HTR-8/SVneo (cell line): Measurements from ENCODE around the gene PLA2G7.
"Not testable (repeated sequence)": the region's sequence is repeated elsewhere in the genome, so short reads cannot be mapped to it uniquely, and the experiment has no call there.

Experiments
- DNase-seq: peaks from one replicate; pipeline ENCODE4 v3.0.0; 2011; ENCODE audit warnings: low spot score, mixed read lengths; ENCODE audit not compliant: insufficient read length
- FAIRE-seq: peaks from 2 replicates; lab custom pipeline; 2011; peaks lifted over from hg19 to GRCh38; lab: Jason Lieb, UNC

The PLA2G7 gene

DNA sequence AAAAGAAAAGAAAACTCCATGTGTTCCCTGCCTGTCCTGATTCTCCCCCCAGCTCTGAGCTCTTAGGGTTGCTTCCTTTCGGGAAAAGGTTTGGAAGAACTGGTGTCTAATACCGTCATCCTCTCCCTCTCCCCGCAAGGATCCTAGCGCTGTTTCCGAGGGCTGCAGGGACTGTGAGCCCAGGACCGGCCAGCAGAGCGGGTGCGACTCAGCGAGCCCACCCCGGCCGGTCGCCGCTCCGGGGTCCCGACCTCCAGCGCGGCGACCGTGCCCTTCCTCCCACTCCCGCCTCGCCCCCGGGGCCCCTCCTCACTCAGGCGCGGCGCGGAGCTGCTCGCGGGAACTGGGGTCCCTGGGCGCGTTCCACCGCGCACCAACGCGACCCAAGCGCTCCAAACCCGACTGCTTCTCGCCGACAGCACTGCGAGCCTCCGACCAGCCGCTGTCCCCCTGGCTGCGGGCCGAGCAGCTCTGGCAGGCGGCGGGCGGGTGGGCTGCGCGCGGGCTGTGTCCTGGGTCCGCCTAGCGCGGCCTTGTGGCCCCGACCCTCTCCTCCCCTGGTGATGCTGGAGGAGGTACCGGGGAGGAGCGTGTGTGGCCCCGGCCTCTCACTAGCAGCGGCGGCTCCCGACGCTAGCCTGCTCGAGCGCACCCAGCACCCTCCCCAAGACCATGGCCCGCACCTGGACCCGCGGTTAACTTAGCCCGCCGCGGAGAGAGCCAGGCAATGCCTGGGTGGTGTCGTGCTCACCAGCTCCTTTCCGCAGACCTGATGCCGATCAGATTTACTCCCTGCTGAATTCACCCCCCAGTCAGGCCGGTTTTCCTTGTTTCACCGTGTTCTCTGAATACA, at the start of gene PLA2G7:
Gene PLA2G7, minus strand, starts transcription at position 509 of the 853 bp plus-strand sequence. CDS start 12,484 bp downstream, outside the sequence.
- no peak for FAIRE-seq
- peak; percentile 27 for DNase-seq

DNA sequence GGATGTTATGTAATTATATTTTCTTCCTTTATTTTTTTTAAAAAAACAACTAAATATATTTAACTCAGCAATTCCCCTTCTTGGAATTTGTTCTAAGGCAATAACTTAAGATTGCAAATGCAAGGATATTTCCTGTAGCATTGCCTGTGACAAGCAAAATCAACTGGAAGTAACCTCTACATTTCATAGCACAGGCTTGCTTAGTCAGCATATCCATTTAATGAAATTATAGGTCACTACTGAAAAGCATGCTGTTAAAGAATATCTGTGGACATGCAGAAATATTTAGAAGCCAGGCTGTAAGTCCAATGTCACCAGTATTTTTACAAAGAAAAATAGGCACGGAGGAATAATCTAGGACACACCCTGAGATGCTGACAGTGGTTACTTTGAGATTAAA, 49.4 kb upstream of the PLA2G7 start:
- no peak for DNase-seq
- no peak for FAIRE-seq

DNA sequence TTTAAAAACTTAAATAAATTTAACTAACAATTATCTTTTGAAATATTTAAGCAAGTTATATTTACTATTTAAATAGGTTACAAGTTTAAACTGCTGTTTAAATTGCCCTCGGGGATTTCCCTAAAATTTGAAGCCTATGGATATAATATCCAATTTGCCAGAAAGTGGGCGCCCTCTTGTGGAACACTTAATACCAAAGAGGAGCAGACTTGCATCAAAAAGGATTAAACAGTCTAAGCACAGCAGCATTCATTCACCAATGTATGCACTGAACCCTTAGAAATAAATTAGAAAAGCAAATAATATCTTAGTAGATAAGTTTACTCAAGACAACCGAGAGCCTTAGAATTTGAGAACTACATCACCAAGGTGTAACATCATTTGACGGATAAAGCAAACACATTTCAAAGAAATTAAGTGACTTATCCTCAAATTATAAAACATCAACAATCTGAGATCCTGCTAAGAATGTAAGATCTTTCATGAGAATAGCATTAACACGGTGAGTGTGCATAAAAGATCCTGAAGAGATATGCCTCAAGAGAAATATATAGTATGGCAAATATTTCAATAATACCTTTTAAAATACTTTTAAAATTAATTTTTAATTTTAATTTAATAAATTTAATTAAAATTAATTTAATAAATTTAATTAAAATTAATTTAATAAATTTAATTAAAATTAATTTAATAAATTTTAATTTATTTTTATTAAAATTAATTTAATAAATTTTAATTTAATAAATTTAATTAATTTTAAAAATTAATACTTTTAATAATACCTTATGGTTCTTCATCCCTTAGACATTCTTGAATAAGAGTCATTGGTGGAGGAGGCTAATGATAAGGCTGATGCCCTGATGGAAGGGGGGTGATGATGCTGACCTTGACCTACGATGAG, 46.6 kb upstream of the PLA2G7 start:
- FAIRE-seq (no peak), DNase-seq (peak; percentile 18)

DNA sequence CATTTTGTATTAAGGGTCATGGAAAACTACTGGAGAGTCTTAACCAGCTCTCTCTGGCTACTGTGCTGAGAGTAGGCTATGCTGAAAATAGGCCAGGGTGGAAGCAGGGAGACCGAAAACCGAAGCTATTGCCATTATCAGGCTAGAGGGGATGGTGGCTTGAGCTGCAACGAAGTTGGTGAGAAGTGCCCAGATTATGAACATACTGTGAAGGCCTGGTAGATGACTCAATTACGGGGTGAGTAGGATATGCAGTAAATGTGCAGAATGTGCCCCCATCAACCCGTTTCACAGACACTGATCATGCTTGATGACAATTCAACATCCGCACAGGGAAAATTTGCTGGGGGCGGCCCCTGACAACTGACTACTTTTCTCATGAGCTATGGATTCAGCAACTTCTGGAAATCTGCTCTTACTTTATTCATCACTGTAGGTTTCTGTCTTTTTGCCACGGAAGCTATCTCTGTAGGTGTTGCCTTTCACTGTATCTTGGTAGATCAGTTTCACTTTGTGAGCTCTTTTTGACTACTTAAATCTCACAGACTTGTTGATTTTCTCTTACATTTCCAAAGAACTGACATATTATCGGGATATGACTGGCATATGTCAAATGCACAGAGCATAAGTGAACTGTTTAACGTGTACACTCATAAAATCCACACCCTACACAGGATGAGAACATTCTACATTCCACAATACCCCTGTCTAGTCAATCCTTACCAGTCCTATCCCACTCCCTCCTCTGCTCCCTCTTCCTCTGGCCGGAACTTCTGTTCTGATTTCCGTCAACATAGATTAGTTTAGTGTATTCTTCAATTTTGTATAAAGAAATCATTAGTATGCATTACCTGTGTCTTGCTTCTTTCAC, 42.5 kb upstream of the PLA2G7 start:
- no peak for FAIRE-seq

DNA sequence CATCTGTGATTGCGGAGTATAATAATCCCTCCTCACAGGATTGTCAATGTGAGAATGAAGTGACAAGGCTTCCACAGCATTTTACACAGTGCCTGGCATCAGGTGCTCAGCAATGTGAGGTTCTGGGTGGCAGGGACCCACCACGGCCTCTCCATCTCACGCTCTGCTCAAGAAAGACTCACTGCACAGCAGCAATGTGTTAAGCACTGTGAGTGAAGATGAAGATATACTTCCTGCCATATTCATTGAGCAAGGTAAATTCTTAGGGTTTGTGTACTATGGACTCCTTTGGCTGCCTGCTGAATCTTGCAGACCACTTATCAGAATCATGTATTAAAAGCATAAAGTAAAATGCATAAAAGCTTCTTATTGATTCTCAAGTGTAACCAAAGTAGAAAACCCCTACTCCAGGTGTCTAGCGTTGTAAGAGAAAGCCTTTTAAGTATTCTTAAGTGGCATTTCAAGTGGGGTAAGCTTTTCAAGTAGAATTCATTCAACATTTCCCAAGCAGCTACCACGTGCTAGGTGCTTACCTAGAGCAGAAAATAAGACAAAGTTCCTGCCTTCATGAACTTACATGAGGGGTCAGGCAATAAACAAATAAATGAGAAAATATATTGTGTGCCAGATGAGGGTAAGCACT, 41.0 kb upstream of the PLA2G7 start:
- DNase-seq = no peak
- FAIRE-seq = no peak

More for the DNA sequence above, 42.5 kb upstream of the PLA2G7 start:
- no peak for DNase-seq

GRCh38 chr6:46774736-46775135, 39.6 kb upstream of the PLA2G7 start:
- not testable (repeated sequence) for FAIRE-seq, DNase-seq

GRCh38 chr6:46773201-46773855, 38.2 kb upstream of the PLA2G7 start:
- DNase-seq = no peak
- FAIRE-seq = no peak

DNA sequence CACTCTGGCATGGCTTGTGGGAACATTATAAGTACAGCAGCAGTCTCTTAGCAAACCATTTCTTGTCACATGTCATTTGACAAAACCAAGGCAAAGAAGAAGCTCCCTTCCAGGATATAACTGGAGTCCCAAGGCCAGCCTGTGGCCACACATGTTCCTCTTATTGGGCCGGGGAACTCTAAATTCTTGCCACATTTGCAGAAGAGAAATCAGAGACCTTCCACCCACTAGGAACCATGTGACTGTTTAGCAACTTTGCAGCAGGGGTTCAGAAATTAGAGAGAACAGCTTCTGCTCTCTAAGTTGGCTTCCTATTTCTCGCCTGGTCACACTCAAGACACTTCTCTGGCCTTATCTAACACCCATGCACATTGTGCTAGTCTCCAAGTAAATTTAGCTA, 37.6 kb upstream of the PLA2G7 start:
- DNase-seq = no peak

DNA sequence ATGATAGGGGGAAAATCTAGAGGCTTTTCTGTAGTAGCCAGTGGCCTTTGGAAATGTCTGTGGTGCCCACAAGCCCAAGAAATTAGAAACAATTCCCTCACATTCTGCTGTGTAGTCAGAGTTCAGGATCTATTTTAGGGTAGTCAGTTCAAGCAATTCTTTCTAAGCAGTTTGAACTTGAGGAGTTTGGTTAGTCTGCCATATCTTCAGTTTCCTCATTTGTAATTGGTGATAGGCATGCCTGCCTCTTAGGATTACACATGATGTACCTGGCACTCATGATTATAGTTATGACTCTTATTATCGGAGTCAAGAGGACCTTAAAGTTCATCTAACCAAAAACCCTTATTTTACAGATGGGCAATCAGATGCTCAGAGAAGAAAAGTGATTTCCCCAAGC, 36.8 kb upstream of the PLA2G7 start:
- FAIRE-seq (no peak), DNase-seq (no peak)

More for the DNA sequence above, 37.6 kb upstream of the PLA2G7 start:
- no peak for FAIRE-seq

- FAIRE-seq = no peak
- no peak for DNase-seq
Observed at GRCh38 chr6:46764961-46765360, 29.8 kb upstream of the PLA2G7 start.

DNA sequence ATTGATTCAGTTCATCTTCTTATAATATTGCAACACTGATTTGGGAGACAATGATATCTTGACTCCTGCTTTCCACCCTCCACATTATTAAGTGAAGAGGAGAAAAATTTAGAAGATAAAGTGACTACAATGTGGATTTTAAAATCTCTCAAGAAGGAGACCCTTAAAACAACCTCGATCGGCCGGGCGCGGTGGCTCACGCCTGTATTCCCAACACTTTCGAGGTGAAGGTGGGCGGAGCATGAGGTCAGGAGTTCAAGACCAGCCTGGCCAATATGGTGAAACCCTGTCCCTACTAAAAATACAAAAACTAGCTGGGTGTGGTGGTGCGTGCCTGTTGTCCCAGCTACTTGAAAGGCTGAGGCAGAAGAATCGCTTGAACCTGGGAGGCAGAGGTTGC, 29.1 kb upstream of the PLA2G7 start:
- DNase-seq, FAIRE-seq: not testable (repeated sequence)

GRCh38 chr6:46763466-46763865, 28.3 kb upstream of the PLA2G7 start:
- DNase-seq (no peak), FAIRE-seq (peak; percentile 28)

GRCh38 chr6:46760925-46761324, 25.8 kb upstream of the PLA2G7 start:
- no peak for DNase-seq
- FAIRE-seq = no peak

GRCh38 chr6:46758960-46759753, 24.0 kb upstream of the PLA2G7 start:
- no peak for FAIRE-seq
- no peak for DNase-seq

- FAIRE-seq (peak; percentile 26), DNase-seq (no peak)
Observed at GRCh38 chr6:46757214-46757596, 22.0 kb upstream of the PLA2G7 start.

DNA sequence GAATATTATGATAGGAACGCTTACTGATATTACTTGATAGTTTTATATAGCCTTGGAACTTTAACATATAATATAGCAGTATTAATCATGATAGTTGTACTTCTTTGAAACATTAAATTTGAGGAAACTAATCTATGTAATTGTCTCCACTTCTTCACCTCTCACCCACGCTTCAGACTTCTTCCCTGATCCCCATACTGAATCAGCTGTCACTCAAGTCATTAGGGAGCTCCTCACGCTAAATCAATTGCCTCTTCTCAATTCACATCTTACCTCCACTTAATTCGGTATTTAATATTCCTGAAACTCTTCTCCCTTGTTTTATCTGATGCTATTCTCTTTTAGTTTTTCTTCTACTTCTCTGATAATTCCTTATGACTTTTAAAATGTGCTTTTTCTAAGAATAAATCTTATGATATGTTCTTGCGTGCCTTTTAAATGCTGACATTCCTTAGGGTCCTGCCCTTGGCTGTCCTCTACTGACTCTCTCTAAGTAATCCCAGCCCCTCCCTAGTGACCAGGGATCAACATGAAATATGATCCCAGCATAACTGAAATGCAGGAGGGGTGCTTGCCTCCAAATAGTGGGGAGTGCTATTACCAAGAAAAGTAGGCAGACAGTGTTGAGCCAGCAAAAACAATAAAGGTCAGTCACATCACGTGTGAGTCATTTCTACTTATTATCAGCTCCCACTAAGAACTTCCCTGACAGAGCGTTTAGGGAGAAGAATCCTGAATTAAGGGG, 21.5 kb upstream of the PLA2G7 start:
- peak; percentile 10 for DNase-seq
- FAIRE-seq = no peak

DNA sequence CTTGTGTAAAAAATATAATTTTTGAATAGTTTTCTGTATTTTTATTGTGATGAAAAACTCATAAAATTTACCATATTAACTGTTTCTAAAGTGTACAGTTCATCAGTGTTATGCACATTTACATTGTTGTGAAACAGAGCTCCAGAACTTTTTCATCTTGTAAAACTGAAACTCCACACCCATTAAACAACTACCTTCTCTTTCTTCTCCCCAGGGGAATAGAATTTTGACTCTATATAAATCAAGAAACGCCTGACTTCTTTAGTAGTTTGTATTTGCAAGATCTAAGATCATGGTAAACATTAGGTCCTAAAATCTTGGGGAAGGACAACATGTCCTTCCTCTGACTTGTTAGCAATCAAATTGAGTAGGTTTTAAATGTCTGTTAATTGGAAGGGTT, 20.7 kb upstream of the PLA2G7 start:
- FAIRE-seq (no peak), DNase-seq (no peak)

DNA sequence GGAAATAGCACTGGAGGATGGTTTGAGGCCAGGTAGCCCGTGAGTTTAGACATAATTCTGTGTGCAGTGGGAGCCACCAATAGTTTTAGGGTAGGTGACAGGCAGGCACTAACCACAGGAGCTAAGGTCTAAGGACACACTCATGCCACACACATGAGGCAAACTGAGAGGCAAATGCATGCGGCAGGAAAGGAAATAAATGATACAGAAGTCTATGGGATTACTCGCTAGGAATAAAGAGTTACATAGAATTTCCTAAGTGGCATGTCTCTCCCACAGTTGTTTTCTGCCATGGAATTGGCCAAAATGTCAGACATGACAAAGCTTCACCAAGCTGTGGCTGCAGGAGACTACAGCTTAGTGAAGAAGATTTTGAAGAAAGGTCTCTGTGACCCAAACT, 16.5 kb upstream of the PLA2G7 start:
- FAIRE-seq = no peak
- no peak for DNase-seq
